GM18508 (cell line): Measurements from ENCODE around the gene GPA33.

Source experiments
- ATAC-seq: cut with Tn5 transposase; IDR thresholded peaks from one replicate; pipeline ENCODE4 v1.9.1; 2021; ENCODE audit warnings: moderate number of reproducible peaks; ENCODE audit not compliant: insufficient read depth, unreplicated experiment

GPA33 gene, protein sequence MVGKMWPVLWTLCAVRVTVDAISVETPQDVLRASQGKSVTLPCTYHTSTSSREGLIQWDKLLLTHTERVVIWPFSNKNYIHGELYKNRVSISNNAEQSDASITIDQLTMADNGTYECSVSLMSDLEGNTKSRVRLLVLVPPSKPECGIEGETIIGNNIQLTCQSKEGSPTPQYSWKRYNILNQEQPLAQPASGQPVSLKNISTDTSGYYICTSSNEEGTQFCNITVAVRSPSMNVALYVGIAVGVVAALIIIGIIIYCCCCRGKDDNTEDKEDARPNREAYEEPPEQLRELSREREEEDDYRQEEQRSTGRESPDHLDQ

DNA sequence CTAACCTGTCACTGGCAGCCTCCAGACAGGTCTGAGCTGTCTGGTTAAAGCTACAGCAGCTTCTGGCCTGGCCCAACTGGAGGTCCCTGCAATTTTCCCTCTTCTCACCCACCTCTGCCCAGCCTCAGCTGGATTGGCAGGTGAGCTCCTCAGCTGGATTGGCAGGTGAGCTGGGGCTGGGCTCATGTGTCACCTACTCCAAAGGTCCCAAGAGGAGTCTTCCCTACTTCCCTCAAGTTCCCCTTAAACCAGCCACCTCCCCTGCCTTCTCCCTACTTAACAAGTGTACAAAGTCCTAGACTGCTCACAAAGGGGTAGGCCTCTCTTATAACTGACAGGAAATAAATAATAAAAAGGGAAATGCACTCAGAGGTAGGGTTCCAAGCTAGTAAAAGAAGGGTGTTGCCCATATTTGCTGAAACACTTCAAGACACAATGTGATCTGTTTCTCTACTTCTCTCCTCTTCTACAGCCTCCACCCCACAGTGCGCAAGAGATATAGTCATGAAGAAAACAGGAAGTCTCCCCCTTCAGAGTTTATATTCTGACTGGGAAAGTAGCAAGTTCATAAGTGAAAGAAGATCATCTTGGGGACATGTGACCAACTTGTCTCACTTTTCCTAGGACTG lies at the start of gene GPA33:
TSS of gene GPA33 (minus strand) at position 64 of the 629 bp plus-strand sequence. CDS start 90 bp downstream, outside the sequence.
- no peak for ATAC-seq

DNA sequence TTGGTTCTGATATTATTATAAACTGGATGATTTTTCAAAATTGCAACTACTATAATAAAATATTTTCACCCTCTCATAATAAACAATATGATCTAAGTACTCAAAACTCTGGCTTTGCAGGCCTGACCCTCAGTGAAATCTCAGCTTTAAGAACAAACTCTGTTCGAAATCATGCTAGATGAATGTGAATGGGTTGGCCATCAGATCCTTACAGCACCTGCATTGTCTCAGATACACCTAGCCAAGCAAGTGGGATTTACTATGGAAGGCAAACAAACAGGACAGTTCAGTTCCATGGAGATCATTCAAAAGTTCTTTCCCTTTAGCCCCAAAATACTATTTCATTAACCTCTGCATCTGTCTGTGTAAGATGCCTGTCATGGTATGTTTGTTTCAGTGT lies 48.5 kb upstream of the GPA33 start:
- ATAC-seq = no peak

DNA sequence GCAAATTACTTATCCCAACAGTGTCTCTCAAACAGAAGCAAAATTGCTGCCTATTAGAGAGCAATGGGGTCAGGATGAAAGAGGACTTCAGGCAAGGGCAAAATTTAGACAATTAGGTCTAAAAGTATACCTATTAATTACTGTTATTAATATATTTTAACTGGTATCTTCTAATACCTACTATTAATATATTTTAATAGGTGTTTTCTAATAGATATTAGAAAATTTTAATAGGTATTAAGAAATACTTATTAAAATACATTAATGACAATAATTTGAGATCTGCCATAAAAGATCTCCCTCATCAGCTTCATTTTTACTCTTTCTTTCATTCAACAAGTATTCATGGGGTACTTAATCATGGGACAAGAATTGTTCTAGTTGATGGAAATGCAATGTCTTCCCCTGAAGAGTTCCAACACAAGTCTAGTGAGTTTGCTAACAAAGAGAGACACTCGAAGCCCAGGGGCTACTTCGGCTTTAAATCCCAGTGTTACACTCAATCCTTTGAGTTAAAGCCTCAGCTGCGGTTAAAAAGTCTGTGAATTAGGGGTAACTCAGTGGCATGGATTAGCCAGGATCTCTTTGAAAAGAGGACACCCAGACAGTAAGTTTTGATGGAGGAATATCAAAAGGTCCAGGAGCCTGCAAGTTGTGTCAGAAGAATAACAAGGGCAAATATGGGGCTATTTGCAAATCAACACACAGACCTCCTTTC lies 47.8 kb upstream of the GPA33 start:
- no peak for ATAC-seq

DNA sequence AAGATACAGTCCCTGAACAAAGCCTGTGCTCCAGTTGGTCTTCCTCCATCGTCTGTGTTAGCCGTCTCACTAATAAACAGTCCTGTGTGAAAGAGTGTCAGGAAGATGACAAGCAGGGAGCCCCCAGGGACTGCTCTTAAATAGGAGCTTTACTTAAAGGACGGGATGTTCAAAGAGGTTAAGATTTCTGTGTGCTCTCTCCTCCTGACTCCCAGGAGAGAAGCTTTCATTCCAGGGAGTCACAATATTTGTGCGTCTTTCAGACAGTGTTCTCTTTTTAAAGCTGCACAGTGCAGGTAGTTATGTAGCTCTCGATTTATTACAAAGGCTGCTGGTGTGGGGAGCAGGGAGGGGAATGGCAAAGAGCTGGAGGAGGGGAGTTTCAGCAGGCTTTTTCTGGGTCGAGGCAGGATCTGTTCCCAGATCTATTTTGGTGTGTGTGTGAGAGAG lies 47.2 kb upstream of the GPA33 start:
- no peak for ATAC-seq

DNA sequence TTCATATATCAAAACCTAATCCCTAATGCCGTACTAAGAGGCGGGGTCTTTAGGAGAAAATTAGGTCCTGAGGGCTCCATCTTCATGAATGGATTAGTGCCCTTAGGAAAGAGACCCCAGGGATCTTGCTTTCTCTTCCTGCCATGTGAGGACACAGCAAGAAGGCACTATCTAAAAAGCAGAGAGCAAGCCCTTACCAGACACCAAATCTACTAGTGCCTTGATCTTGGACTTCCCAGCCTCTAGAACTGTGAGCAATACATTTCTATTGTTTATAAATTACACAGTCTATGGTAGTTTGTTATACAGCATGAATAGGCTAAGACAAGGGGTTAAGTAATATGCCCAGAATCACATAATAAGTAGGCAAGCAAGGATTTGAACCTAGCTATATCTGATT lies 46.6 kb upstream of the GPA33 start:
- ATAC-seq = no peak

DNA sequence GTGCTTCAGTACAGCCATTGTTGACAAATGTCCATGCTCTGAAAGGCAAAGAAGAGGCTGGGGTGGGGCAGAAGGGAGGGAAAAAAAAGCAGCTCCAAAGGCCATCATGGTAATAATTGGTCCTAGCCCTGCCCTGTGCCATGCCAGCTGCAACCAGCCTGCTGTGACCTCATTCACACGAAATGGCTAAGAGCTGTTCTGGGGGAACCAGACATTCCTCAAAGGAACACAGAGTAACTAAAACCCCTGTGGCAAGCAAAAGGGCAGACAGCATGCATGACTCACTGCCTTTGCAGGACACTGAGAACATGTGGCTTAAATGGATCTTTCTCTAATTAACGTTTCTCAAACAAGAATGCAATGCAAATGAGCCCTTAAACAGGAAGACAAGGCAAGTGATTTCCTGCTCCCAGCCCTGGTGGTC lies 46.0 kb upstream of the GPA33 start:
- no peak for ATAC-seq

DNA sequence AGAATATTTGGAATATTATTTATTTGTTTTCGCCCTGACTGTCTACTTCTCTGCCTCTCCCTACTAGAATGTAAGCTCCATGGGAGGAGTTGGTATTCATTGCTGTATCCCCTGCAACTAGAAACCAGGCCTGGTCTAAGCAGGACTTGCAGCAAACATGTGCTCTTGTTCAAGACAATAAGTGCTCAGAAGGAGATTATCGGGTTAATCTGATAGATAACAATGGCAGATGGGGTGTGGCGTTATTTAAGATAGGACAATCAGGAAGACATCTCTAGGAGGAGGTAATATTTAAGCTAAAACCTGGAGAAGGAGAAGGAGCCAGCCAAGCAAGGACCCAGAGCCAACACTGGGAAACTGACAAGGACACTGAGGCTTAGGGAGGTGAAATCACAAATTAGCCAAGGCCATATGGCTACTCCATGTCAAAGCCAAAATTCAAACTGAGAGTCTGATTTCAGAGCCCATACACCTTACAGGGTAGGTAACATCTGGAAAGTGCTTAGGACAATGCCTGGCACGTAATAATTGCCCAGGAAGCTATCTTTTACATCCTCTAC lies 45.2 kb upstream of the GPA33 start:
- ATAC-seq = no peak

DNA sequence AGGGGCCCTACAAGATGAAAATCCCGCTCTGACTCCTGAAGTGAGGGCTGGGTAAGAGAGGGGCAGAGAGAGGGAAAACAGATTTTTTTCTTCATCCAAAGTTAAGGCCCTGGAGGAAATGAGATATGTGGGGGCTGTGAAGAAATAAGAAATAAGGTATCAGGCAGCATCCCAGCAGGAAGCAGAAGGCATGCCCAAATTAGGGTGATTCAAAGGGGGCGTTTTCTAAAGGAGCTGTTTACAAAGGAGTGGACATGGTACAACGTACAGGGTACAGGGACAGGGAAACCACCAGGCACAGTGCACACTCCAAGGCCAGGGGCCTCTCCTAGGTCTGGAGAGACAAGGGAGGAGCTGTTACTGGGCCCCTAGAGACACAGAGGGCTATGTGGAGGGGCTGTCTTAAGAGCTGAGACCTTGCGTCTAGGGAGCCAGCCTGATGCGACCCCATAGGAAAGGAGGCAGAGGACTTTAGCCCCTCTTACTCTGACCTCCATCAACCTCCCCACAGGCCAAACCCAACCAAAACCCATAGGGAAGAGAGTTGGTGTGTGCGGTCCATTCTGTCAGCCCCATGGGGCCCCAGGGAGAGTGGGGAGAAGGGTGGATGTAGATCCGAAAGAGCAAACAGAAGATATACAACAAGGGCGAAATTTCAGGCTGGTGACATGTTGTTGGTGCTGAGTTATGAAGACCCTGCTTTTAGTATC lies 42.3 kb upstream of the GPA33 start:
- no peak for ATAC-seq

DNA sequence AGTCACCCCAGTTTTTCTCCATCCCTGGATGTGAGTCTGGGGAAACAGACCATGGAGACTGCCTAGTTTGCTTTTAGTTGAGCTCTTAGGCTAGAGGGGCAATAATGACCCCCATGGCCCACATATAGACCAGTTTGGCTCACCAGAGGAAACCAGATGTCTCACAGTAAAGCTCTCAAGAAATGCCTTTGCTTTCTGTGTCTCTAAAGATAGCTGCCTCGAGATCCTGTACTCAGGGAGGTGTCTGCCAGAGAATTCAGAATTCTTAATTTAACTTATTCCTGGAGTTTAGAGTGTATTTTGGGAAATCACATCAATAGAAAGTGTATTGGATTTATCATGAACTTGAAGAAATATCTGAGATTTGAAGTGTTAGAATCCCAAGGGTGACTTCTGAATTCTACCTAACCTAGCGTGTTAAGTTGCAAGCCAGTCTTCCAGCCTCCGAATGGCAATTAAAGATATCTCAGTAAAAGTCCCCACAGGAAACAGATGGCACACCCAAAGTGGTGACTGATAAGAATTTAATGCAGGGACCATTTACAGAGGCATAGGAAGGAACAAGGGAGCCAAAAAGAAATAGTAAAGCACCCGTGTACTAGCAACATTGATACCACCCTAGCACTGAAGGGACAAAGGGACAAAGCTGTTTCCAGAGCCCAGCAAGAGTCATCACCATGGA lies 40.8 kb upstream of the GPA33 start:
- ATAC-seq = no peak

DNA sequence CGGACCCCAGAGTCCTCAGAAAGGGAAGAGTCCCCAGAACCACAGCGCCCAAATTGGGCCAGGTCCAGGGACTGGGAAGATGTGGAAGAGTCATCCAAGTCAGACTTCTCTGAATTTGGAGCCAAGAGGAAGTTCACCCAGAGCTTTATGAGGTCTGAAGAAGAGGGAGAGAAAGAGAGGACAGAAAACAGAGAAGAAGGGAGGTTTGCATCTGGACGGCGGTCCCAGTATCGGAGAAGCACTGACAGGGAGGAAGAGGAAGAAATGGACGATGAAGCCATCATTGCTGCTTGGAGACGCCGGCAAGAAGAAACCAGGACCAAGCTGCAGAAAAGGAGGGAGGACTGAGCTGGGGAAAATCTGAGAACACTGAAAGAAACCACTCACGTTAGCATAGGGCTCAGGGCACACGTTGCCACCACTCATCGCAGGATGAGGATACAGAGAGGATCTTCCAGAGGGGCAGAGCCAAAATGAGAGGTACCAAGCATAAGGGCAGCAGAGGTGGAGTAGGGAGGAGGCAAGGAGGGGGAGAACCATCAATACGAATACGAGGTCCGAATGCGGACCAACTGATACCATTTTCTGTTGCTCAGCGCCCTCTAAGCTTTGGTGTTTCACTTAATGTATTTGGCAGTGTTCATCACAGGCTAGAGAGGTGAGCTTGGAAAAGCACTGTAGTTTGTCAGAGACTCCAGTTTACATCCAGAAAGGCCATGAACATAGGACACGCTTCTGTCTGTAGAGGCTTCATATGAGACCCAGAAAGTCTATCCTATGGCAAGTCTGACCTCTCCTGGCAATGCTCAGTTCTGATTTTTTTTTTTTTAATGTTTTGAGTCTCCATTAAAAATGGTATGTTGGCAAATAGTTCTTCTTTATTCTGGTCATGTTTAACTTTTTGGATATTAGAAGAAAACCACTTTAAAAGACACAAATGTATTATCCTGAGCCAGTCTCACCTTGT lies 38.4 kb upstream of the GPA33 start:
- ATAC-seq = no peak

DNA sequence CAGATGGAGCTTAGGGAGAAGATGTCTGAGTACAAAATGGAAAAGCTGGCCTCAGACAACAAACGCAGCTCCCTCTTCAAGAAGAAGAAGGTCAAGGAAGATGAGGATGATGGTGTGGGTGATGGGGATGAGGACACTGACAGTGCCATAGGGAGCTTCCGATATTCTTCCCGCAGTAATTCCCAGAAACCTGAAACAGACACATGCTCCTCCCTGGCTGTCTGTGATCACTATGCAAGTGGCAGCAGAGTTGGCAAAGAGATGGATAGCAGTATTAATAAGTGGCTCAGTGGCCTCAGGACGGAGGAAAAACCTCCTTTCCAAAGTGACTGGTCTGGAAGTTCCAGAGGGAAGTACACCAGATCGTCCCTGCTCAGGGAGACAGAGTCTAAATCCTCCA lies 37.5 kb upstream of the GPA33 start:
- ATAC-seq = no peak

DNA sequence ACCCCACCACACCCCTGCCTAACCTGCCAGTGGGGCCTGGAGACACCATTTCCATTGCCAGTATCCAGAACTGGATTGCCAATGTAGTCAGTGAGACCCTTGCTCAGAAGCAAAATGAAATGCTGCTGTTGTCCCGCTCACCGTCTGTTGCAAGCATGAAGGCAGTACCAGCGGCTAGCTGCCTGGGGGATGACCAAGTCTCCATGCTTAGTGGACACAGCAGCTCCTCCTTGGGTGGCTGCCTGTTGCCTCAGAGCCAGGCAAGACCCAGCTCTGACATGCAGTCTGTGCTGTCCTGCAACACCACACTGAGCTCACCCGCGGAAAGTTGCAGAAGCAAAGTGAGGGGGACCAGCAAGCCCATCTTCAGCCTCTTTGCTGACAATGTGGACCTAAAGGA lies 37.1 kb upstream of the GPA33 start:
- ATAC-seq = no peak

DNA sequence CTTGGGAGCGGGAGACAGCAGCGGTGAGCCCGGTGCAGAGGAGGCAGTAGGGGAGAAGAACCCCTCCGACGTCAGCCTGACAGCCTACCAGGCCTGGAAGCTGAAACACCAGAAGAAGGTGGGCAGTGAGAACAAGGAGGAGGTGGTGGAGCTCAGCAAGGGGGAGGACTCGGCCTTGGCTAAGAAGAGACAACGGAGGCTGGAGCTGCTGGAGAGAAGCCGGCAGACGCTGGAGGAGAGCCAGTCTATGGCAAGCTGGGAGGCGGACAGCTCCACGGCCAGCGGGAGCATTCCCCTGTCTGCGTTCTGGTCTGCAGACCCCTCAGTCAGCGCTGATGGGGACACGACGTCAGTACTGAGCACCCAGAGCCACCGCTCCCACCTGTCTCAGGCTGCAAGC lies 36.6 kb upstream of the GPA33 start:
- ATAC-seq = no peak

DNA sequence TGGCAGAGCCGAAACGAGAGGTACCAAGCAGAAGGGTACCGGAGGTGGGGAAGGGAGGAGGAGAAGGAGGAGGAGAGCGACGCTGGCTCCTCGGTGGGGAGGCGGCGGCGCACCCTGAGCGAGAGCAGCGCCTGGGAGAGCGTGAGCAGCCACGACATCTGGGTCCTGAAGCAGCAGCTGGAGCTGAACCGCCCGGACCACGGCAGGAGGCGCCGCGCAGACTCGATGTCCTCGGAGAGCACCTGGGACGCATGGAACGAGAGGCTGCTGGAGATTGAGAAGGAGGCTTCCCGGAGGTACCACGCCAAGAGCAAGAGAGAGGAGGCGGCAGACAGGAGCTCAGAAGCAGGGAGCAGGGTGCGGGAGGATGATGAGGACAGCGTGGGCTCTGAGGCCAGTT lies 36.1 kb upstream of the GPA33 start:
- ATAC-seq = no peak

DNA sequence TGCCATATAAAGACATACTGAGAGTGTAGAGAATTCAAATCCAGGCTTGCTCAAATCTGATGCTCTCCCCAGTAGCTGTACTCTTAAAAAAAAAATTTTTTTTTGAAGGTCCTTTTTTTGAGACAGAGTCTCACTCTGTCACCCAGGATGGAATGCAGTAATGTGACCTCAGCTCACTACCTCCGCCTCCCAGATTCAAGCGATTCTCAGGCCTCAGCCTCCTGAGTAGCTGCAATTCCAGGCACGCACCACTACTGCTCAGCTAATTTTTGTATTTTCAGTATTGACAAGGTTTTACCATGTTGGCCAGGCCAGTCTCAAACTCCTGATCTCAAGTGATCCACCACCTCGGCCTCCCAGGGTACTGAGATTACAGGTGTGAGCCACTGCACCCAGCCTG lies 32.4 kb upstream of the GPA33 start:
- ATAC-seq = no peak

DNA sequence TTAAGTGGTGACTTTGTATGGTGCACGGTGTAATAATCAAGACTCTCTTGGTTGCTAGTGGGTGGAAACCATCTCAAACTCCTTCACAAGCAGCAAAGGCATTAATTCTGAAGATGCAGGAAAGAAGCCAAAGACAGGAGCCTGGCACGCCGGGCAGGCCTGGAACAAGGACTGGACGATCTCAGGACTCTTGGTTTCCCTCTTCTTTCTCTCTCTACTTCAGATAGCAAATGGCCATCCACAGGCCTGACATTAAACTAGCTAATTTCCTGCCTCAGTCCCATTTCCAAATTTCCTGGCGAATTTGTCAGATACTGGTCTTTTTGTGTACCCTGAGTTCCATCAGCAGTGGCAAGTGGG lies 31.9 kb upstream of the GPA33 start:
- ATAC-seq = no peak

DNA sequence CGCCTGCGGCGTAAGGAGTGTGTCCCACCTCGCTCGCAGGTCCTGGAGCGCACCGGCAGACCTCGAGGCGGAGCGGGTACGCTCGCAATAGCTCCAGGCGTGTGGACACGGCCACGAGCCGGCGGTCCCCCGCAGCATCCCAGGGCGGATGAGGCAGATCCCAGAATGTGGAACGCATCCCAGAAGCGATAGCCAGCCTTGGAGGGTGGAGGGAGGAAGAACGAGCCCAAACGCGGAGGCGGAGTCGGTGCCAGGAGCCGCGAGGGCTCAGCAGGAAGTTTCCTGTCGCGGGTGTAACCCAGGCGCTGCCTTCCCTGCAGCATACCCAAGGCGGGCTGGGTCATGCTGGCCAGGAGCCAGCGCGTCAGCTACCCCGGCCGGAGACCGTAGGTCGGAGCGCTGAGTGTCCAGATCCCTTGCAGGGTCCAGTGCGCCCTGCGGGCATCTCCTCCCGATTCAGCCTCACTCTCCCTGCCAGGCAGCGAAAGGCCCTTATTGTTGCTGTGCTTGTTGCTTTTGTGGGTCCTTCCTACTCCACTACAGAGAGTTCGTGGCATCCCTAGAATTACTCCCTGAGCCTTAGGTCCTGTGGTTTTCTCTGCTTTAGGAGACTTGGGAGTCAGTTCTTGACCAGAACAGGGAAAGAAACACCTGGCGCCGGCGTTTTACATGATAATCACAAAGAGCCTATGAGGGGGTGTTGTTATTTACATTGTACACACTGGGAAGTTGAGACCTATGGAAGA lies 31.4 kb upstream of the GPA33 start:
- ATAC-seq = no peak

DNA sequence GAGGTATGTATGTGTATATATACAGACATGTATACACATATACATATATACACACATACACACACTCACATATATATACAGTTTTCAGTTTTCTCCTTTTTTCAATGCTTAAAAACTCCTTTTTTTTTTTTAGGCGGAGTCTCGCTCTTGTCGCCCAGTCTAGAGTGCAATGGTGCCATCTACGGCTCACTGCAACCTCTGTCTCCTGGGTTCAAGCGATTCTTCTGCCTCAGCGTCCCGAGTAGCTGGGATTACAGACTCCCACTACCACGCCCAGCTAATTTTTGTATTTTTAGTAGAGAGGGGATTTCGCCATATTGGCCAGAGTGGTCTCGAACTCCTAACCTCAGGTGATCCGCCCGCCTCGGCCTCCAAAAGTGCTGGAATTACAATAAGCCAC lies 30.7 kb upstream of the GPA33 start:
- no peak for ATAC-seq
